Keratinocyte (primary cell): ENCODE results near the gene TVP23A.

Source experiments
- CTCF ChIP-seq, 3 experiments: IDR thresholded peaks in 1 of 3; conservative IDR thresholded peaks in 1 of 3; optimal IDR thresholded peaks in 1 of 3; 2 replicates in 2 of 3; 3 replicates in 1 of 3; pipeline versions ENCODE3 to v1.5.1; 2011; ENCODE audit warnings: low read length in 3 of 3, mild to moderate bottlenecking in 3 of 3, moderate library complexity in 2 of 3, control low read depth in 1 of 3, inconsistent platforms in 1 of 3; ENCODE audit not compliant: insufficient read depth in 2 of 3; ENCODE audit errors: extremely low read depth in 1 of 3
- EZH2 ChIP-seq: IDR thresholded peaks from one replicate; pipeline ENCODE4 v1.6.1; 2012; ENCODE audit warnings: inconsistent platforms, mild to moderate bottlenecking, low read length, moderate library complexity

DNA sequence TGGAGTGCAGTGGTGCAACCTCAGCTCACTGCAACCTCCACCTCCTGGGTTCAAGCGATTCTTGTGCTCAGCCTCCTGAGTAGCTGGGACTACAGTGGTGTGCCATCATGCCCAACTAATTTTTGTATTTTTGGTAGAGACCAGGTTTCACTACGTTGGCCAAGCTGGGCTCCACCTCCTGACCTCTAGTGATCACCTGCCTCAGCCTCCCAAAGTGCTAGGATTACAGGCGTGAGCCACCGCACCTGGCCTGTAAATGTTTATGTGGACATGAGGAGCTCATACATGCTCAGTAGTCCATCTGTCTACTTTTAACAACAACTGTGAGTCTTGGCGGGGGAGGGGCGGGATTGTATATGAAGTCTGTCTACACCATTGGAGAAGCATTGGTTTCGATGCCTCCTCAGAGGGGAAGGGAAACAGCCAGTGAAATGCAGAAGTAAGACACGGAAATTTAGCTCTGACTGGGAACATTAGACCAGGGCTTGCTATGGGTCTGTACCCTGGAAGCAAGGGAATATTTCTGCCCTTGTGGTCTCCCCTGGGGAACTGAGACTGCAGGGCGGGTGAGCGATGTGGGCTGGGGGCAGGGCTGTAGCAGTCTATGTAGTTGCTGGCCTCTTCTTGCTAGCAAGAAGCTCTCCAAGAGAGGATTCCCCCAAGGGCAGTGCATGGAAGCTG lies 65.6 kb downstream of the TVP23A start:
- TF ChIP-seq CTCF (optimal IDR thresholded peaks at IDR 0.05 in 1 of 3, IDR thresholded peaks at IDR 0.05 in 1 of 3, conservative IDR thresholded peaks at IDR 0.05 in 1 of 3; ENCODE audit: extremely low read depth in 1 of 3, insufficient read depth in 2 of 3, low read length in 3 of 3) (no peak), EZH2 (no peak)
